Mesenteric fat pad (tissue), 1 donor: Measurements from ENCODE around the gene ITGB5. TPM values are rescaled to one million over a fixed set of nuclear protein-coding genes. Genes with fewer than 3 reads are reported as not detected.

Source experiments
- DNase-seq: peaks from one replicate; pipeline ENCODE4 v3.0.0-alpha.2; 2020; ENCODE audit warnings: low spot score
- long read RNA-seq: library from polyadenylated mRNA; unstranded; transcript quantifications from one replicate; pipeline ENCODE4 v2.0.0, GENCODE V29; 2020
- total RNA-seq: library from RNA; stranded (reverse); fragmentation: NEBNext Ultra II Directional; extraction: Animal tissue kit (Norgen Biotek cat#: 25700); gene quantifications from one replicate; pipeline ENCODE4 v1.2.1, GENCODE V29; 2021
- donor health status: DM: yes; HTN: yes; CAD: no.

Gene ITGB5, protein sequence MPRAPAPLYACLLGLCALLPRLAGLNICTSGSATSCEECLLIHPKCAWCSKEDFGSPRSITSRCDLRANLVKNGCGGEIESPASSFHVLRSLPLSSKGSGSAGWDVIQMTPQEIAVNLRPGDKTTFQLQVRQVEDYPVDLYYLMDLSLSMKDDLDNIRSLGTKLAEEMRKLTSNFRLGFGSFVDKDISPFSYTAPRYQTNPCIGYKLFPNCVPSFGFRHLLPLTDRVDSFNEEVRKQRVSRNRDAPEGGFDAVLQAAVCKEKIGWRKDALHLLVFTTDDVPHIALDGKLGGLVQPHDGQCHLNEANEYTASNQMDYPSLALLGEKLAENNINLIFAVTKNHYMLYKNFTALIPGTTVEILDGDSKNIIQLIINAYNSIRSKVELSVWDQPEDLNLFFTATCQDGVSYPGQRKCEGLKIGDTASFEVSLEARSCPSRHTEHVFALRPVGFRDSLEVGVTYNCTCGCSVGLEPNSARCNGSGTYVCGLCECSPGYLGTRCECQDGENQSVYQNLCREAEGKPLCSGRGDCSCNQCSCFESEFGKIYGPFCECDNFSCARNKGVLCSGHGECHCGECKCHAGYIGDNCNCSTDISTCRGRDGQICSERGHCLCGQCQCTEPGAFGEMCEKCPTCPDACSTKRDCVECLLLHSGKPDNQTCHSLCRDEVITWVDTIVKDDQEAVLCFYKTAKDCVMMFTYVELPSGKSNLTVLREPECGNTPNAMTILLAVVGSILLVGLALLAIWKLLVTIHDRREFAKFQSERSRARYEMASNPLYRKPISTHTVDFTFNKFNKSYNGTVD
- total RNA-seq: 339 TPM
- long read RNA-seq, full-length matches to known transcripts: 26 of 223 reads
- long read RNA-seq, partial matches to known transcripts: 169 of 223 reads
- long read RNA-seq, other reads (novel, unspliced or antisense): 28 of 223 reads

DNA sequence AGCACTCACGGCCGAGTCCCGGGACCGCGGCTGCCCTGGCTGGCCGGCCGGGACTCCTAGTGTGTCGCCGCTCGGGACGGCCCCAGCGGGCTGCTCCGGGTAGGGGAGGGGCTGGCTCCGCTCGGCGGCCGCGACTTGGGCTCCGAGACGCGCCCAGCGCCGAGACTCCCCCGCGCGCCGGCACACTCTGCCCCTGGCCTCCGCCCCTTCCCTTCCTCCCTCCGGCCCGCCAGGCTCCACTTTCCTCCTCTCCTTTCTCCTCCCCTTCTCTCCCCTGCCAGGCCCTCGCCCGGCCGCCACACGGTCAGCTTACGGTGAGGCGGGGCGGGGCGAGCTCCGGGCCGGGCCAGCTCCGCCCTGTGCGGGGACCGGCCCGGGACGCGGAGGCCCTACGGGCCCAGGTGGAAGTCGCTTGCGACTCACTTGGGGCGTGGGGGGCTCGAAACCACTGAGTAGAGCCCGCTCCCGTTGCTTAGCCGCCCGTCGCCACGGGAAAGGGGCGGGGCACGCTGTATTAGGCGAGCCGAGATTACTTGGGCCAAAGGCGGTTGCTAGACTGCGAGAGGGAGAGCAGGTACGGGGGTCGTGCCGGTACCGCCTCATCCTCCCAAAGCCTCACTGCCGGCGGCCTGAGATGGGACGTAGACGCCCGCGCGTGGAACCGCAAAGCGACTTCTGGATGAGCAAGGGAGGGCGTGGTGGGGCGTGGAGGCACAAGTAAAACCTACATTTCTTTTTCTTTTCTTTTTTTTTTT lies at the start of gene ITGB5:
TSS of gene ITGB5 (minus strand) at position 189 of the 755 bp plus-strand sequence. CDS start 365 bp downstream, outside the sequence.
- peak; percentile 93 for DNase-seq

DNA sequence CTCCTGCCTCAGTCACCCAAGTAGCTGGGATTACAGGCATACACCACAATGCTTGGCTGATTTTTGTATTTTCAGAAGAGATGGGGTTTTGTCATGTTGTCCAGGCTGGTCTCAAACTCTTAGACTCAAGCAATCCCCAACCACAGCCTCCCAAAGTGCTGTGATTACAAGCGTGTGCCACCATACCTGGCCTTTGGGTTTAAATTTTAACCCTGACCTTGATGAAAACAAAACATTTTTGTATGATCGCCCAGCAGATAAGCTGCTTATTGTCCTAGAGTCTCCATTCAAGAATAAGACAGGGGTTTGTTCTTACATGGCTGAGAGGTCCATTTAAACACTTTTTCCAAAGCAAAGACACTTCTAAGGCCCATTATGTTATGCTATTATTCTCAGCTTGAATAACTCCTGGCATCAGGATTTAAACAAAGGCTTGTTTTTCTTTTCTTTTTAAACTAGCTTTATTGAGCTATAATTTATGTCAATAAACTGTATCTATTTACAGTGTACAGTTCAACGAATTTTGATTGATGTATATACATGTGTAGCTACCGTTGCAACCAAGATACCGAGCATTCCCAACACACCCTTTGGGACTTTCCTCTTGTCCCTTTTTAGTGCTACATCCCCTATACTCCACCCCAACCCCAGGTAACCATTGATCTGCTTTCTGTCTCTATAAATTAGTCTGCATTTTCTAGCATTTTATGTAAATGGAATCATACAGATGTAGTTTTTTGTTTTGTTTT lies 48.8 kb upstream of the ITGB5 start:
- no peak for DNase-seq

DNA sequence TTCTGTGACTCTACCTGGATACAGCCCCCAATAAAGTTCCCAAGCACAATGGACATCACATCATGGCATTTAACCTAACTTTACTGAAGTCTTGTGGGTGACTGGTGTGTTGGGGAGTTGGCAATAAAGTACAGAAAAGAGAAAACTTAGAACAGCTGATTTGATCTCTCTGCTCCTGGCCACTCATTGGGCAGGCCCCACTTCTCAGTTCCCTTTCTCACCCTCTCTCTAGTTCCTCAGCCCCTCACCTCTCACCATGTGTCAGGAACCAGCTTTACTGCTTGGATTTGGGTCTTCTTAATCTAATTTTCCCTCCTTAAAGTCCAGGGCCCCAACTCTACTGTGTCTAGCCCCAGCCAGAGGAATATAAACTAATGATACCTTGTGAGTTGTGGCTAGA lies 48.1 kb upstream of the ITGB5 start:
- no peak for DNase-seq

DNA sequence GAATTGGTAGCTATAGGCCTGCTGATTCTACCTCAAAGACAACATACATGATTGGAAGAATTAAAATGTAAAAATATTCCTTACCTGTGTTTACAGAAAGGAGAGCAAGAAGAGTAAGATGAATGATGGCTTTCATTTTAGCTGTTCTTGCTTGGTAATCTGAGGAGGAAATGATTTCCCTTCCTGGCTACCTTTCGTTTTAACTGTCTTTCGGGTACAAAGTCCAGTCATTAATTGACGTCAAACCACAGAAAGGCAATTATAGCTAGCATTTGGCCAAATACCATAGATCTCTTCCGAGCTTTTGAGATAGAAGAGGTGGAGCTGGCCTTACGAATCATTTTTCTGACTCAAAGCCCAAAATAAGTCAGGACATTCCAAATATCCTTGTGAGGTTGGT lies 47.4 kb upstream of the ITGB5 start, which contains the start of gene MUC13:
TSS of gene MUC13 (minus strand) at position 175 of the 400 bp plus-strand sequence. CDS start at position 136, 39 bp downstream.
- no peak for DNase-seq

DNA sequence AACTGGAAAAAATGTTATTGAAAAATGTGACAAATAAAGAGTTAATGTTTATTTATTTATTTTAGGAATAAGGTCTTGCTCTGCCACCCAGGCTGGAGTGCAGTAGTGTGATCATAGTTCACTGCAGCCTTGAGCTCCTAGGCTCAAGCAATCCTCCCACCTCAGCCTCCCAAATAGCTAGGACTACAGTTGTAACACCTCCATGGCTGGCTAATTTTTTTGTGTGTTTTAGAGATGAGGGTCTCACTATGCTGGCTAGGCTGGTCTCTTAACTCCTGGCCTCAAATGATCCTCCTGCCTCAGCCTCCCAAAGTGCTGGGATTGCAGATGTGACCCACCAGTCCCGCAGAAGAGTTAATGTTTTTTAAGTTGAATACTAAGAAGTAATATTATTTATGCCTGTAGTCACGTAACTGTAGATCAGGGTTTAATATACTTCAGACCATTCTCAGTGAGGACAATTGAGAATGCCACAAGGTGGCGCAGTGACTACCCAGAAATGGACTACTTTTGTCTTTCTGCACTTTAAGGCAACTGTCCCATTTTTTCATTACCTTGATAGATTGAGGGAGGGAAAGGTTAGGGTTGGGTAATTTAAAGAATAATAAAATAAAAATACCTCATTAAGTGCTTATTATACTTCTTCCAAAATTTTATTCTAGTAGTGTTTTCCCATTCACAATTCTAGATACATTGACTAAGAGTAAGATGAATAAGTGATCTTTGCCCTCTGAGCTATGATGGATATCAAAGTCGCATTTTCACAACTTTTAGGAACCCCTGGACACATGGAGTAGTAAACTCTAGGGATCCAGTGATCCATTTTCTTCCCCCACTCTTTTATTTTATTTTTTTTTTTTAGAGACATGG lies 41.4 kb upstream of the ITGB5 start:
- DNase-seq: no peak

DNA sequence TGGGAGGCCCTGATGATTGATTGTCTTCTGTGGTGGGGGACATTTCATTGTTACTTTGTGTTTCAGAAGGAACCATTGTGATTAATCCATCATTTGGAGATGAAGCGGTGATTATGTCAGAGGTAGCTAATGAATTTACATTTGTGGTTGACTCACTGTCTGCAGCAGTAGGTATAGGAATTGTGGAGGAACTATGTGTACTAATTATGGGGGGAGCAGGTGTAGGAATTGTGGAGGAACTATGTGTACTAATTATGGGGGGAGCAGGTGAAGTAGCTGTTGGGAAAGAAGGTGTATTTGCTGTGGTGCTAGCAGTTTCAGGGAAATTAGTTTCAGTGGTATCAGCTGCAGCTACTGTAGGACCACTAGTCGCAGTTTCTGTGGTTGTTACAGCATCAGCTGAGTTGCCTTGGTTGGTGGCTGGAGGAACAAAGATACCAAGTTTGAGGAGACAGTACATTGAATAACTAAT lies 40.4 kb upstream of the ITGB5 start:
- DNase-seq: no peak

DNA sequence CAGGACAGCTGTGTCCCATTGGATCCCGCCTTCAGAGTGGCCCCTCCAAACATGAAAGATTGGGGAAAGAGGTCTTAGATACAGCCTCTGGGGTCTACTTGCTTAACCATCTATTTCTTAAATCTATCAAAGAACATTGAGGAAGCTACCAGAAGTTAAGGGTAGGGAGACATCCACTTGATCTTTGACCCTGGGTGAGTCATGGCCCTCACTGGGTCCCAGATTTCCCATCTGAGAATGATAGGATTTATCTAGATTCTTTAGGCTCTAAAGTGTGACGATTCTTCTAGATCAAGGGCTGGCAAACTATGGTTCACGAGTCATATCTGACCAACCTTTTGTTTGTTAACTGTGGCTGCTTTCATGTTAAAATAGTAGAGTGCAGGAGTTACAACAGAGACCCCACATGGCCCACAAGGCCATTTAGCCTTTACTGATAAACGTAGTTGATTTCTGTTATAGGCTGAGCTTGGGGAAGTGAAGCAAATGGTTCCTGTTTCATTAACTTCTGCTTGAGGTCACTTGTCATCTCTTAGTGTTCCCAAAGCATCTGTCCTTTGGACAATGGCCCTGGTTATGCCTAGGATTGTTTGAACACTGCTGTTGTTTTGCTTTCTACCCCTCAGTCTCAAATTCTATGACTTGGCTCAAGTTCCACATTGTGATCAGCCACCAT lies 39.4 kb upstream of the ITGB5 start:
- DNase-seq: no peak

DNA sequence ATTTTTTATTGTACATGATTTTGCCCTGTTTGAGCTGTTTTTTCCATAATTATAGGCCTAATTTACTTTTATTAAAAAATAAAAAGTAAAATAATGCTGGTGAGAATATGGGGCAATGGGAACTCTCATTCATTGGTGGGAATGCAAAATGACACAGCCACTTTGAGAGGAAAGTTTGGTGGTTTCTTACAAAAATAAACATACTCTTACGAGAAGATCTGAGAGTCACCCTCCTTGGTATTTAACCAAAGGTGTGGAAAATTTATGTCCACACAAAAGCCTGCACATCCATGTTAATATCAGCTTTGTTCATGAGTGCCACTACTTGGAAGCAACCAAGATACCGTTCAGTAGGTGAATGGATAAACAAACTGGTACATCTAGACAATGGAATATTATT lies 37.6 kb upstream of the ITGB5 start:
- no peak for DNase-seq

DNA sequence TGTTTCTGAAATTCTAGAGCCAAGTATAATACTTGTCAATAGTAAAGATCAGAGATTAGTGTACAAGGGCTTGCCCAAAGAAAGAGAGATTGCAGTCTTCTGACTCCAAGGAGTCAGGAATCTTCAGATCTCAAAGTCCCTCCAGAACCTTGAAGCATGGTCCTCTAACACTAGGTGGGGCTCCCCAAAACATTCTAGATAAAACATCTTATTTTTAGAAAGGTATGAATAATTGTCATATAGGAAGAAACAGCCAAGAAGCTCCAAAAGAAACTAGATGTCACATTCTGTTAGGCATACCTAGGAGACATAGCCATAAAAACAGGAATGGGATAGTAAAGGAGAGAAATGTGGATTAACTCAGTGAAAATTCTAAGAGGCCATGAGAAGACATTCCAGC lies 36.7 kb upstream of the ITGB5 start:
- no peak for DNase-seq

DNA sequence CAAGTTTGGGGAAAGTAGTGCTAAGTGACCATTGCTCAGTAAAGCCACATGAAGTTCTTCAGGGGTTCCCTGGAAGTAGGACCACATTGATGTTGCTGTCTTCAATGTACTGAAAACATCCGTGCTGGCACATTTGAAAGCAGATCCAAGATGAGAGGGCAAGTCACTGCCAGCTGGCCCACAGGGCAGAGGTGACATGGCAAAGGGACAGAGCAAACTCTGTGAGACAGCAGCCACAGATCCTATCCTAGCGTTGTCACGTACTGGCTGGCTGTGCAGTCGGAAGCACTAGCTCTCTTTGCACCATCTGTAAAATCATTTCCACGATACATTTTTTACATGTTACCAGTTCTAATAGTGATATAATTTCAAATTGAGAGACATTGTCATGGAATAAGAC lies 33.6 kb upstream of the ITGB5 start:
- no peak for DNase-seq

DNA sequence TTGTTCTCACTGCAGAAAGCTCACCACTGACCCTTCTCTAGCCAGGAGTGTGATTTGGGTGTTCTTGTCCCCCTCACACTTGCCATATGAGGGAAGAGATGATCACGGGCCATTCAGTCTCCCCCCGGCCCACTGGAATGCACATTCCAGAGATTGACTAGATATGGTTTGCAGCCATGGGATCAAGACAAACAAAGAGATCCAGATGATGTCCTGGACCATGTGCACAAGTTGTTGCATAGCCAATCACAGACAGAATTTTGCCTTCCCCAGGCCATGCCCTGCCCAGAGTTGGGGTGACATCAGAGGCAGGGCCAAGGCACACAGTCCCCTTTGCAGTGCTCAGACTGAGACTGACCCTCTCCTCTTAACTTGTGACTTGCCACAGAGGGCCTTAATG lies 32.6 kb upstream of the ITGB5 start:
- no peak for DNase-seq

DNA sequence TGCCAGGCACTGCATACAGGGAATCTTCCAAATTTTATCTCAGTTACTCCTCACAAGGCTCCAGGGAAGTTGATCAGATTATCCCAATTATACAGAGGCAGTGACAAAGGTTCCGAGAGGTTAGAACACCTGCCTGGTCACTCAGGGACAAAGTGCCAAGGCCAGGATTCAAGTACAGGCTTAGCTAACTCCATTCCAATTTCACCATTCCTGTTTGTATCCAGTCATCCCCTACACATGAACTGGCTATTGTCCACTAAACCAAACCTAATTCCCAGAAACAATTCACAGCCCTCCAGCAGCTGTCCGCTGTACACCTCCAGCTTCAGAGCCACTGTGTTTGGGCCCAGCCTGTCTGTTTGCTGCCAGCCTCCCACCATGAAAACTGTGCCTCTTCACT lies 31.4 kb upstream of the ITGB5 start:
- no peak for DNase-seq

DNA sequence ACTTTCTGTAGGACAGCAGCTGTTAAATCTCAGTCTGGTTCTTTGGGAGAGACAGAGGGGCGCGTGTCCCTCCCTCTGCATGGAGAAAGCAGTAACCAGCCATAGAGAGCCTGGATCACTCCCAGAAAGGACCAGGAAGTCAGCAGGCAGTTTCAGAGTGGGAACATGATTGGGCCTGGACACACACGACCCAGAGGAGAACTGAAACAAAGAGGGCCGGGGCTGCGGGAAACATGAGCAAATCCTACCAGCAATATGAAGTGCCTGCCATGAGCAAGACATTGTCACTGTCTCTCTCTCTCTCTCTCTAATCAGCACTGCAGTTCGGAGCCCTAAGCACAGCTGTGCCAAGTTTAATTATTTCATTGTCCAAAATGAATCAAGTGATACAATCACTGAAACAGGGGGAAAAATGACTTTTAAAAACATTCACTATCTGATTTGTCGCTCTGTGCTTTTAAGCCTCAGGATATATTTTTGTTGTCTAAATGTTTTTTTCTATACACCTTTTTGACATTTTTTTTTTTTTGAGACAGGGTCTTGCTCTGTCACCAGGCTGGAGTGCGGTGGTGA lies 29.8 kb upstream of the ITGB5 start:
- DNase-seq: no peak

DNA sequence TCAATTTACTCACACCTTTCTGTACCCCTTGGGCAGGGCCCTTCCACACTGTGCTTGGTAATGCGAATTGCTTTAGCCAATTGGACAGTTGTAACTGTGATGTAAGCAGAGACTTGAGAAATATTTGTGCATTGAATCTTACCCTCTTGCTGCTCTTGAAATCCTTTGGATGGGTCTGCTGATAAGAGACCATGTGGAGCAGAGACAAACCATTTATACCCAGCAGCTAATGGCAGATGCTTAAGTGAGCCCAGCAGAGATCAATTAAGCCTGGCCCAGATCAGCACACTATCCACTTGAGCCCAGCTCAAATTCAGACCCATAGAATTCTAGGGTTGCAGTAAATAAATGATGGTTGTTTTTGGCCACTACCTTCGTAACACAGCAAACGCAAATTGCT lies 28.1 kb upstream of the ITGB5 start:
- no peak for DNase-seq

DNA sequence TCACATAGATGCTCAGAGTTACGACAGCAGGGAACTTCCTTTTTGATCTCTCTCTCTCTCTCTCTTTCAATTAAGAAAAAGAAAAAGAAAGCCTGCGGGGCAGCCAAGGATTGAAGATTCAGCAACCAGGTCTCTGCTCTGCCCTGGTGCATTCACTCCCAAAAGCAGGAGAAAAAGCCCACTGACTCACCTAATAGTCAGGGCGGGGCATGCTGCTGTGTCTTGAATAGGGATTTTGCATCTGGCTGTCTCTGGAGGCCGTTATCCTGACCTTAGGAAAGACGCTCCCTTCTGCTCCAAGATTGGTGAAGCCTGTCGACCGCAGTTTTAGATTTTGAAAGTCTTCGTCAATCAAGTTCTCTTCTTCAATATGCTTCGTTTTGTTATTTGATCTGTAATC lies 20.8 kb upstream of the ITGB5 start:
- DNase-seq: no peak

DNA sequence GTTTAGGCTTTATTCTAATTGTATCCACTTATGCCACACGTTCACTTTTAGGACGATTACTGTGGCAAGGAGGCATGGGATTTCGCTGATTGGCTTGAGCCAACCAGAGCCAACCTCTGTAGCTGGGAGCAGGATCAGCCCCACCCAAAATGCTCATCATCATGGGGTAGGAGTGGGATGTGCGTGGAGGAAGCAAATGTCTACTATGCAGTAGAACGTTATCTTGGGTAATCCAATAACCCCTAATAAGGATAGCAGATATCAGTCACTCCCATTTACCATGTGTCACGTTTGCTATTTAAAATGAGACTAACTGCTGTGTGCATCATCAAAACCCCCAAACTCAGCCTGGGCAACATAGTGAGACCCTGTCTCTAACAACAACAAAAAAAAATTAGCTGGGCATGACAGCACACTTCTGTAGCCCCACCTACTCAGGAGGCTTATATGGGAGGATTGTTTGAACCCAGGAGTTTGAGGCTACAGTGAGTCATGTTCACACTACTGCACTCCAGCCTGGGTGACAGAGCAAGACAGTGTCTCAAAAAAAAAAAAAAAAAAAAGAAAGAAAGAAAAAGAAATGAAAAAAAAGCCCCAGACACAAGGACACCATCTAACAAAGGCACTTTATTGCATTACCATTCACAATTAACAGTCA lies 17.8 kb upstream of the ITGB5 start:
- DNase-seq: no peak

DNA sequence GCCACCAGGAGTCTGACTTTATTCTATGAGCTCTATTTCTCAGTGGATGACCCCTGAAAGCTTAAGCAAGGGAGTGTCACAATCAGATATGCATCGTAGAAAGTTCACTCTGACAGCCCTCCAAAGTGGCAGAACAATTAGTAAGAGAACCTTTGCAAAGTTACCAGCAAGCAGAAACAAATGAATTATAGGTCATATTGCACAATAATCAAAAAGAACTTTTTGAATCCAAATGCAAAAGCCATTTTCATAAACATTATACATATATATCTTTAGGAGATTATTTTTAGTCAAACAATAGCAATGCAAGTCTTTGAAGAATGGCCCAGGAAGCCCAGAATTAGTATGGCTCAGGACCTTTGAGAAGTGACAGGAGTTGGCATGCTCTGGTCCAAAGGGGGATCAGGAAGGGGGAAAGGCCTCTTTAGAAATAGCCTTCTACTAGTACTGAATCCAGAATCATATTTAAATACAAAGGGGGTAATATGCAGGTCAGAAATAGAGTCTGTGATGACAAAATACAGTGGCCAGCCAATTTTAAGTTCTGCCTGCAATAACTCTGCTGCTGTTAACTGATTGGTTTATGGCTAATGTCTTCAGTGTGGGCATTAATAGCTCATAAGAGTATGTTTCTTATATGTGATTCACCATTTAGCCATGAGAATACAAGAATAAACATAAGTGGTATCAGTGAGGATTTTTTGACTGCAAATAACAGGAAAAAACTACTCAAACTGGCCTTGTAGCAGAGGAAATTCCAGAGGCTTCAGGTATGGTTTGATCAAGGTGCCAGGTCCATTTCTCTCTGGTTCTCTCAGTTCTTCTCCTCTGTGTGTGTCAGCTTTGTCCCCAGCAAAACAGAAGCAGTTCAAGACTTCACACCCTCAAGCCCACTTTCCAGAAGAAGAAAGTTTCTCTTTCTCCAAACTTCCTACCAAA lies 17.0 kb upstream of the ITGB5 start:
- DNase-seq: no peak
